H1 (cell line): ENCODE measurements around the gene BNC2. TPM values are rescaled to one million over a fixed set of nuclear protein-coding genes. Genes with fewer than 3 reads are reported as not detected.

Experiments
- CTCF ChIA-PET: fragments of 300-600 bp; sonication (Branson Sonifier 250); formaldehyde crosslinking; loops from one replicate; lab custom pipeline; 2021; ENCODE audit not compliant: partially characterized antibody; lab: Charles Lee
- POLR2A ChIA-PET: fragments of 300-600 bp; sonication (Branson Sonifier 250); formaldehyde crosslinking; loops from one replicate; lab custom pipeline; 2021; ENCODE audit warnings: inconsistent platforms; ENCODE audit not compliant: partially characterized antibody; lab: Charles Lee
- DNase-seq, 2 experiments: peaks; one replicate each; pipeline versions ENCODE4 v3.0.0 to v3.0.0-alpha.2; 2010 to 2022; ENCODE audit warnings: low spot score in 2 of 2, low read depth in 1 of 2, mixed read lengths in 1 of 2
- FAIRE-seq: peaks from 2 replicates; lab custom pipeline; 2011; peaks lifted over from hg19 to GRCh38; lab: Jason Lieb, UNC
- H2AFZ ChIP-seq: 2 replicates; pipeline ENCODE4 v1.8.1; 2012; ENCODE audit warnings: low read length, inconsistent platforms
- H2AK5ac ChIP-seq: 2 replicates; pipeline ENCODE4 v1.6.1; 2013; ENCODE audit warnings: low read depth, low read length
- H2BK120ac ChIP-seq: replicated peaks from 2 replicates; pipeline ENCODE3; 2013; ENCODE audit warnings: low read depth, low read length, inconsistent platforms
- H2BK12ac ChIP-seq: 2 replicates; pipeline ENCODE4 v1.6.1; 2013; ENCODE audit warnings: low read depth, low read length
- H2BK15ac ChIP-seq: 2 replicates; pipeline ENCODE4 v1.6.1; 2013; ENCODE audit warnings: low read length
- H2BK20ac ChIP-seq: 2 replicates; pipeline ENCODE4 v1.6.1; 2013; ENCODE audit warnings: low read length
- H2BK5ac ChIP-seq: 2 replicates; pipeline ENCODE4 v1.6.1; 2013; ENCODE audit warnings: low read depth, low read length
- H3K14ac ChIP-seq: 2 replicates; pipeline ENCODE4 v1.6.1; 2013; ENCODE audit warnings: inconsistent platforms; ENCODE audit not compliant: insufficient read length
- H3K18ac ChIP-seq: 2 replicates; pipeline ENCODE4 v1.6.1; 2013; ENCODE audit warnings: low read length; ENCODE audit errors: extremely low read depth
- H3K23ac ChIP-seq: 2 replicates; pipeline ENCODE4 v1.6.1; 2013; ENCODE audit warnings: inconsistent platforms; ENCODE audit not compliant: insufficient read length
- H3K23me2 ChIP-seq: 2 replicates; pipeline ENCODE4 v1.6.1; 2013; ENCODE audit warnings: low read depth, low read length
- H3K27ac ChIP-seq: 2 replicates; pipeline ENCODE4 v1.6.1; 2011; ENCODE audit warnings: low read depth, low read length, inconsistent platforms
- H3K27me3 ChIP-seq, 4 experiments: replicated peaks in 1 of 4; 1 replicate in 1 of 4; 2 replicates in 3 of 4; pipeline versions ENCODE4 v1.6.1 to v1.8.1; 2011 to 2013; ENCODE audit warnings: low read length in 3 of 4, mild to moderate bottlenecking in 3 of 4, inconsistent platforms in 2 of 4, mixed read lengths in 2 of 4, moderate library complexity in 1 of 4; ENCODE audit not compliant: control insufficient read depth in 3 of 4, insufficient read depth in 3 of 4; ENCODE audit errors: extremely low read depth in 1 of 4
- H3K36me3 ChIP-seq, 4 experiments: 2 replicates each; pipeline versions ENCODE4 v1.6.1 to v1.8.1; 2011 to 2013; ENCODE audit warnings: mild to moderate bottlenecking in 4 of 4, low read length in 3 of 4, moderate library complexity in 2 of 4, control low read depth in 1 of 4, inconsistent platforms in 1 of 4; ENCODE audit not compliant: insufficient read depth in 4 of 4, control insufficient read depth in 2 of 4
- H3K4ac ChIP-seq: replicated peaks from 2 replicates; pipeline ENCODE3; 2013; ENCODE audit warnings: low read length, low read depth, mixed read lengths, inconsistent platforms; ENCODE audit not compliant: insufficient read length
- H3K4me1 ChIP-seq, 4 experiments: replicated peaks in 1 of 4; 1 replicate in 1 of 4; 2 replicates in 3 of 4; pipeline versions ENCODE4 v1.6.1 to v1.8.1; 2011 to 2013; ENCODE audit warnings: low read length in 3 of 4, inconsistent platforms in 2 of 4, mixed read lengths in 1 of 4; ENCODE audit not compliant: insufficient read depth in 4 of 4, control insufficient read depth in 3 of 4
- H3K4me2 ChIP-seq, 2 experiments: 2 replicates each; pipeline versions ENCODE4 v1.6.1 to v1.8.1; 2011 to 2013; ENCODE audit warnings: low read depth in 2 of 2, low read length in 2 of 2, control low read depth in 1 of 2, inconsistent platforms in 1 of 2, mild to moderate bottlenecking in 1 of 2; ENCODE audit not compliant: insufficient read depth in 1 of 2
- H3K4me3 ChIP-seq, 4 experiments: fragments of 200-600, 300-600 bp in 1 of 4; sonication (generic), shearing (Covaris generic), sonication (Bioruptor Twin) in 1 of 4; 2 replicates each; pipeline versions ENCODE4 v1.5.1 to v1.8.1; 2011 to 2016; ENCODE audit warnings: low read length in 4 of 4, low read depth in 3 of 4, control low read depth in 2 of 4, inconsistent platforms in 2 of 4, mild to moderate bottlenecking in 2 of 4, mixed read lengths in 1 of 4, moderate library complexity in 1 of 4; ENCODE audit not compliant: insufficient read depth in 2 of 4; ENCODE audit errors: extremely low read depth in 1 of 4
- H3K56ac ChIP-seq: replicated peaks from 2 replicates; pipeline ENCODE3; 2013; ENCODE audit warnings: low read depth, mild to moderate bottlenecking, mixed read lengths, low read length, inconsistent platforms; ENCODE audit not compliant: insufficient read length
- H3K79me1 ChIP-seq: 2 replicates; pipeline ENCODE4 v1.6.1; 2013; ENCODE audit warnings: low read depth, low read length, control low read depth
- H3K79me2 ChIP-seq, 2 experiments: 2 replicates each; pipeline versions ENCODE4 v1.6.1 to v1.8.1; 2012 to 2013; ENCODE audit warnings: low read length in 2 of 2, mild to moderate bottlenecking in 2 of 2, inconsistent platforms in 1 of 2; ENCODE audit not compliant: insufficient read depth in 2 of 2, control insufficient read depth in 1 of 2
- H3K9ac ChIP-seq, 4 experiments: replicated peaks in 1 of 4; 1 replicate in 1 of 4; 2 replicates in 3 of 4; pipeline versions ENCODE4 v1.6.1 to v1.8.1; 2011 to 2013; ENCODE audit warnings: low read depth in 3 of 4, low read length in 3 of 4, control low read depth in 2 of 4, mild to moderate bottlenecking in 2 of 4, moderate library complexity in 2 of 4, inconsistent platforms in 1 of 4; ENCODE audit errors: extremely low read depth in 1 of 4
- H3K9me3 ChIP-seq, 2 experiments: 2 replicates each; pipeline versions ENCODE4 v1.6.1 to v1.8.1; 2012 to 2013; ENCODE audit warnings: mild to moderate bottlenecking in 2 of 2, moderate library complexity in 2 of 2, control low read depth in 1 of 2, inconsistent platforms in 1 of 2, low read depth in 1 of 2, low read length in 1 of 2, mixed read lengths in 1 of 2; ENCODE audit not compliant: insufficient read depth in 2 of 2
- H4K20me1 ChIP-seq, 2 experiments: replicated peaks in 1 of 2; 2 replicates each; pipeline versions ENCODE3 to v1.8.1; 2011 to 2013; ENCODE audit warnings: inconsistent platforms in 2 of 2, low read length in 2 of 2, mild to moderate bottlenecking in 1 of 2; ENCODE audit not compliant: insufficient read depth in 2 of 2, control insufficient read depth in 1 of 2
- H4K5ac ChIP-seq: 2 replicates; pipeline ENCODE4 v1.6.1; 2013; ENCODE audit warnings: low read length, low read depth, mixed read lengths, inconsistent platforms; ENCODE audit not compliant: insufficient read length
- H4K8ac ChIP-seq: 2 replicates; pipeline ENCODE4 v1.8.0; 2013; ENCODE audit warnings: mild to moderate bottlenecking, moderate library complexity, low read length, inconsistent platforms; ENCODE audit not compliant: insufficient read depth; ENCODE audit errors: extremely low read depth
- H4K91ac ChIP-seq: replicated peaks from 2 replicates; pipeline ENCODE3; 2013; ENCODE audit warnings: low read length, mixed read lengths, inconsistent platforms; ENCODE audit not compliant: insufficient read length
- CBX5 ChIP-seq: fragments of 300-800, 300-1000 bp; sonication (generic); IDR thresholded peaks from 2 replicates; pipeline ENCODE4 v1.7.1; 2016; ENCODE audit warnings: antibody characterized with exemption, low read length, low read depth
- HDAC6 ChIP-seq: IDR thresholded peaks from one replicate; pipeline ENCODE4 v1.7.1; 2012; ENCODE audit warnings: low read depth, mild to moderate bottlenecking, inconsistent platforms, low read length, moderate library complexity
- KDM1A ChIP-seq: fragments of 200-600, 300-600 bp; sonication (generic); IDR thresholded peaks from 2 replicates; pipeline ENCODE4 v1.7.1; 2016; ENCODE audit warnings: mild to moderate bottlenecking, low read length, borderline replicate concordance
- RBBP5 ChIP-seq: IDR thresholded peaks from 2 replicates; pipeline ENCODE4 v1.7.1; 2012; ENCODE audit warnings: low read depth, mild to moderate bottlenecking, inconsistent platforms, low read length, moderate library complexity, borderline replicate concordance
- SUZ12 ChIP-seq: fragments of 200-600 bp; sonication (generic); IDR thresholded peaks from 2 replicates; pipeline ENCODE4 v1.6.1; 2012; ENCODE audit warnings: mild to moderate bottlenecking, inconsistent platforms, low read length, moderate library complexity, mixed read lengths
- WGBS, 2 experiments: shearing (Covaris generic) in 1 of 2; methylation state at CpG; one replicate each; pipeline versions ENCODE4 v1.1.6 to v1.1.7; 2013 to 2015; ENCODE audit warnings: low lambda C conversion rate in 2 of 2, mixed read lengths in 2 of 2, inconsistent platforms in 1 of 2, low coverage in 1 of 2, missing lambda C conversion rate in 1 of 2; ENCODE audit not compliant: insufficient replicate concordance in 2 of 2, insufficient coverage in 1 of 2, insufficient read length in 1 of 2; ENCODE audit errors: extremely low coverage in 1 of 2, missing lambda C conversion rate in 1 of 2; 5-methylcytosine and 5-hydroxymethylcytosine counted together
- polyA plus RNA-seq, 7 experiments: library from polyadenylated mRNA; depleted of rRNA in 3 of 7; stranded (reverse) in 5 of 7; unstranded in 2 of 7; fragments of >200 nt in 5 of 7; fragments of 200-250 nt in 2 of 7; gene quantifications; 1 replicate in 5 of 7; 2 replicates in 1 of 7; 4 replicates in 1 of 7; pipeline versions ENCODE4 v1.2.1 to v1.2.3, GENCODE V29; 2011 to 2013; ENCODE audit warnings: missing spikeins in 2 of 7, mixed read lengths in 2 of 7
- total RNA-seq: library from RNA; stranded (reverse); fragmentation: NEBNext Ultra II Directional; extraction: Animal tissue kit (Norgen Biotek cat#: 25700); gene quantifications from 2 replicates; pipeline ENCODE4 v1.2.1, GENCODE V29; 2021
- TF ChIP-seq, protein P1 (sequence below): IDR thresholded peaks from 2 replicates; pipeline ENCODE4 v1.6.1; 2012; ENCODE audit warnings: low read length, inconsistent platforms

Gene BNC2
- total and polyA plus RNA-seq, 2 of the 8 experiments (the other 6 are each of a cell fraction or from before 2014, with no cell fraction given): 16.0 to 26.8 TPM

DNA sequence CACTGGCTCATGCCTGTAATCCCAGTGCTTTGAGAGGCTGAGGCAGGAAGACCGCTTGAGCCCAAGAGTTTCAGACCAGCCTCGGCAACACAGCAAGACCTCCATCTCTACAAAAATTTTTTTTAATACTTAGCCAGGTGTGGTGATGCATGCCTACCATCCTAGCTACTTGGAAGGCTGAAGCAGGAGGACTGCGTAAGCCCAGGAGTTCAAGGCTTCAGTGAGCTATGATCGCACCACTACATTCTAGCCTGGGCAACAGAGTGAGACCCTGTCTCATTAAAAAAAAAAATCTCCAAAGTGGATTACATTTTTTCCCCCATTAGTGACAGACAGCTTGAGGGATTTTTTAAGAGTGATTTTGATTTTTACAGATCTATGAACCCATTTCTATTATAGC lies 230.8 kb downstream of the BNC2 start:
- H3K79me2 ChIP-seq: no peaks in the 10 kb centered on the region
- no peak overlapping the region for H3K14ac ChIP-seq
- no peaks in the 10 kb centered on the region for H4K20me1 ChIP-seq
- H2BK12ac ChIP-seq: no peak overlapping the region; the same call in 1 of the 2 replicates
- WGBS, 2 experiments: 93% methylated on average over 4 of the region's 4 CpGs; no CpG with 5 or more reads in 1 of the 2 experiments
- H3K4ac ChIP-seq: no peak overlapping the region
- TF ChIP-seq, protein P1, sequence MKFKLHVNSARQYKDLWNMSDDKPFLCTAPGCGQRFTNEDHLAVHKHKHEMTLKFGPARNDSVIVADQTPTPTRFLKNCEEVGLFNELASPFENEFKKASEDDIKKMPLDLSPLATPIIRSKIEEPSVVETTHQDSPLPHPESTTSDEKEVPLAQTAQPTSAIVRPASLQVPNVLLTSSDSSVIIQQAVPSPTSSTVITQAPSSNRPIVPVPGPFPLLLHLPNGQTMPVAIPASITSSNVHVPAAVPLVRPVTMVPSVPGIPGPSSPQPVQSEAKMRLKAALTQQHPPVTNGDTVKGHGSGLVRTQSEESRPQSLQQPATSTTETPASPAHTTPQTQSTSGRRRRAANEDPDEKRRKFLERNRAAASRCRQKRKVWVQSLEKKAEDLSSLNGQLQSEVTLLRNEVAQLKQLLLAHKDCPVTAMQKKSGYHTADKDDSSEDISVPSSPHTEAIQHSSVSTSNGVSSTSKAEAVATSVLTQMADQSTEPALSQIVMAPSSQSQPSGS: no peak
- TF ChIP-seq SUZ12 (no peak), HDAC6 (no peak), KDM1A (no peak), RBBP5 (no peak), CBX5 (no peak)
- H3K18ac ChIP-seq: no peak overlapping the region
- no peak overlapping the region for H3K9ac ChIP-seq
- H3K27ac ChIP-seq: no peak overlapping the region
- no peak overlapping the region for H2BK20ac ChIP-seq
- no peaks in the 10 kb centered on the region for H3K23me2 ChIP-seq
- no peak overlapping the region for H3K4me3 ChIP-seq
- CTCF ChIA-PET: interaction anchor here (0.7 to 2.9 kb wide), 4 partner anchors 11 to 300 kb away, joined by 3 to 12 read pairs (median 3); no protein-coding TSS in a partner anchor
- H3K9me3 ChIP-seq: no peaks in the 10 kb centered on the region
- no peak overlapping the region for H4K8ac ChIP-seq
- H2BK120ac ChIP-seq: no peak overlapping the region
- H3K36me3 ChIP-seq: no peaks in the 10 kb centered on the region
- H2BK15ac ChIP-seq: no peak overlapping the region
- H3K56ac ChIP-seq: no peak overlapping the region
- no peaks in the 10 kb centered on the region for H3K79me1 ChIP-seq
- POLR2A ChIA-PET: interaction anchor here (0.7 kb wide), 1 partner anchor 208 kb away, joined by 3 read pairs; no protein-coding TSS in a partner anchor
- H3K23ac ChIP-seq: no peak overlapping the region
- FAIRE-seq (no peak), DNase-seq (no peak)
- peaks cover 0 to 5% (median 2%) of the 10 kb centered on the region in 4 experiments; a peak in 4 of 7 replicates for H3K4me1 ChIP-seq
- no peak overlapping the region for H4K5ac ChIP-seq
- no peak overlapping the region for H3K4me2 ChIP-seq
- H3K27me3 ChIP-seq: no peaks in the 10 kb centered on the region
- no peak overlapping the region; the same call in 1 of the 2 replicates for H2AK5ac ChIP-seq
- H2BK5ac ChIP-seq: no peak overlapping the region
- no peak overlapping the region for H2AFZ ChIP-seq
- no peak overlapping the region for H4K91ac ChIP-seq
